OCI-LY7 (cell line): ENCODE measurements around the gene EIF4A2.

Experiments
- CTCF ChIP-seq: fragments of 200-600 bp; sonication (generic); conservative IDR thresholded peaks from 2 replicates; pipeline ENCODE4 v1.5.1; 2014; ENCODE audit warnings: mild to moderate bottlenecking, antibody characterized with exemption, low read length, moderate library complexity, mixed read lengths
- EZH2phosphoT487 ChIP-seq: fragments of 200-600 bp; sonication (generic); IDR thresholded peaks from 2 replicates; pipeline ENCODE4 v1.6.1; 2018; ENCODE audit warnings: low read depth, borderline replicate concordance, mild to moderate bottlenecking, mixed run types, antibody characterized with exemption, low read length, moderate library complexity, mixed read lengths

- TF ChIP-seq CTCF (no peak), EZH2phosphoT487 (no peak; the same call in 1 of the 2 replicates)
Observed at GRCh38 chr3:186783058-186783730, at the start of gene EIF4A2.
